IMR-90 (cell line): Measurements from ENCODE around the gene THADA. TPM values are rescaled to one million over a fixed set of nuclear protein-coding genes. Genes with fewer than 3 reads are reported as not detected.

Experiments
- ATAC-seq: fragments of 200-7000 bp; cut with Tn5 transposase; 2 replicates; pipeline ENCODE4 v1.9.1; 2020; ENCODE audit warnings: low read depth, mild to moderate bottlenecking, moderate library complexity
- BruUV-seq: library from RNA; stranded (reverse); fragments of 400-500 nt; replicated peaks from 2 replicates; lab custom pipeline; 2021; lab: Mats Ljungman, UMichigan
- CTCF ChIA-PET: fragments of 300-600 bp; formaldehyde crosslinking; extraction: SDS; loops from one replicate; lab custom pipeline; 2021; ENCODE audit warnings: antibody characterized with exemption; lab: Yijun Ruan, JAX
- POLR2A ChIA-PET: fragments of 300-600 bp; sonication (Branson Sonifier 250); formaldehyde crosslinking; loops from one replicate; lab custom pipeline; 2022; ENCODE audit warnings: antibody characterized with exemption; ENCODE audit not compliant: unreplicated experiment; lab: Charles Lee
- DNase-seq: peaks from one replicate; pipeline ENCODE4 v3.0.0; 2013
- H2AFZ ChIP-seq: replicated peaks from 2 replicates; pipeline ENCODE3; 2013; ENCODE audit warnings: low read length, mild to moderate bottlenecking; ENCODE audit not compliant: poor library complexity
- H2AK5ac ChIP-seq: 2 replicates; pipeline ENCODE4 v1.6.1; 2013; ENCODE audit warnings: low read depth, low read length, inconsistent platforms
- H2AK9ac ChIP-seq: replicated peaks from 2 replicates; pipeline ENCODE3; 2013; ENCODE audit warnings: mild to moderate bottlenecking, low read depth, low read length, moderate library complexity; ENCODE audit not compliant: poor library complexity
- H2BK120ac ChIP-seq: 2 replicates; pipeline ENCODE4 v1.6.1; 2013; ENCODE audit warnings: low read depth, low read length, inconsistent platforms
- H2BK15ac ChIP-seq: 3 replicates; pipeline ENCODE4 v1.6.1; 2013; ENCODE audit warnings: low read depth, low read length, inconsistent platforms
- H2BK20ac ChIP-seq: 2 replicates; pipeline ENCODE4 v1.6.1; 2013; ENCODE audit warnings: low read depth, mild to moderate bottlenecking, inconsistent platforms, low read length, moderate library complexity
- H2BK5ac ChIP-seq: 2 replicates; pipeline ENCODE4 v1.6.1; 2013; ENCODE audit warnings: mild to moderate bottlenecking, low read depth, low read length, inconsistent platforms; ENCODE audit not compliant: poor library complexity, severe bottlenecking
- H3K14ac ChIP-seq: replicated peaks from 2 replicates; pipeline ENCODE4 v1.6.1; 2013; ENCODE audit warnings: low read depth, low read length, inconsistent platforms
- H3K18ac ChIP-seq: 2 replicates; pipeline ENCODE4 v1.6.1; 2013; ENCODE audit warnings: low read depth, low read length, control low read depth
- H3K23ac ChIP-seq: 2 replicates; pipeline ENCODE4 v1.6.1; 2013; ENCODE audit warnings: low read depth, low read length, inconsistent platforms
- H3K27ac ChIP-seq: 2 replicates; pipeline ENCODE4 v1.5.1; 2013; ENCODE audit warnings: mild to moderate bottlenecking, control low read depth, low read length; ENCODE audit not compliant: insufficient read depth
- H3K27me3 ChIP-seq: 2 replicates; pipeline ENCODE4 v1.6.1; 2013; ENCODE audit warnings: low read length; ENCODE audit not compliant: control insufficient read depth, insufficient read depth
- H3K36me3 ChIP-seq: 2 replicates; pipeline ENCODE4 v1.6.1; 2013; ENCODE audit warnings: low read length, mixed read lengths; ENCODE audit not compliant: control insufficient read depth, insufficient read depth
- H3K4ac ChIP-seq: 2 replicates; pipeline ENCODE4 v1.6.1; 2013; ENCODE audit warnings: low read depth, low read length, inconsistent platforms
- H3K4me1 ChIP-seq: 2 replicates; pipeline ENCODE4 v1.6.1; 2013; ENCODE audit warnings: low read length, mixed read lengths; ENCODE audit not compliant: control insufficient read depth, insufficient read depth
- H3K4me2 ChIP-seq: 2 replicates; pipeline ENCODE4 v1.6.1; 2013; ENCODE audit warnings: low read depth, mild to moderate bottlenecking, control low read depth, low read length, moderate library complexity
- H3K4me3 ChIP-seq: 2 replicates; pipeline ENCODE4 v1.5.1; 2013; ENCODE audit warnings: low read depth, mild to moderate bottlenecking, control low read depth, low read length, moderate library complexity; ENCODE audit not compliant: insufficient read depth
- H3K56ac ChIP-seq: 2 replicates; pipeline ENCODE4 v1.6.1; 2013; ENCODE audit warnings: low read length, inconsistent platforms; ENCODE audit not compliant: insufficient read depth; ENCODE audit errors: extremely low read depth
- H3K79me1 ChIP-seq, 2 experiments: 2 replicates each; pipeline ENCODE4 v1.6.1; 2013; ENCODE audit warnings: low read length in 2 of 2, inconsistent platforms in 1 of 2, low read depth in 1 of 2
- H3K9ac ChIP-seq: 2 replicates; pipeline ENCODE4 v1.6.1; 2013; ENCODE audit warnings: low read depth, low read length, control low read depth
- H3K9me1 ChIP-seq: 2 replicates; pipeline ENCODE4 v1.6.1; 2013; ENCODE audit warnings: low read length, inconsistent platforms; ENCODE audit not compliant: insufficient read depth
- H3K9me3 ChIP-seq: 2 replicates; pipeline ENCODE4 v1.6.1; 2013; ENCODE audit warnings: low read length; ENCODE audit not compliant: control insufficient read depth, insufficient read depth
- H4K20me1 ChIP-seq: 2 replicates; pipeline ENCODE4 v1.6.1; 2013; ENCODE audit warnings: low read length, inconsistent platforms; ENCODE audit not compliant: insufficient read depth
- H4K5ac ChIP-seq: 2 replicates; pipeline ENCODE4 v1.6.1; 2013; ENCODE audit warnings: mild to moderate bottlenecking, low read depth, low read length, control low read depth
- H4K8ac ChIP-seq, 2 experiments: 2 replicates each; pipeline ENCODE4 v1.6.1; 2013; ENCODE audit warnings: low read depth in 2 of 2, low read length in 2 of 2, control low read depth in 1 of 2, inconsistent platforms in 1 of 2
- H4K91ac ChIP-seq: 2 replicates; pipeline ENCODE4 v1.6.1; 2013; ENCODE audit warnings: low read depth, low read length, inconsistent platforms; ENCODE audit not compliant: insufficient read depth
- BHLHE40 ChIP-seq: fragments of 150-350 bp; IDR thresholded peaks from 2 replicates; pipeline ENCODE4 v1.6.1; 2016; ENCODE audit warnings: mild to moderate bottlenecking, low read depth, low read length
- CEBPB ChIP-seq: IDR thresholded peaks from 2 replicates; pipeline ENCODE4 v1.6.1; 2012; ENCODE audit warnings: low read depth, low read length, improper control_type of control experiment
- CHD1 ChIP-seq: IDR thresholded peaks from 2 replicates; pipeline ENCODE4 v1.6.1; 2012; ENCODE audit warnings: low read depth, low read length, improper control_type of control experiment
- CTCF ChIP-seq: conservative IDR thresholded peaks from 2 replicates; pipeline ENCODE4 v1.5.1; 2012; ENCODE audit warnings: mild to moderate bottlenecking, low read depth, low read length, improper control_type of control experiment
- ELK1 ChIP-seq: fragments of 150-350 bp; IDR thresholded peaks from 2 replicates; pipeline ENCODE4 v1.6.1; 2016; ENCODE audit warnings: low read depth, mild to moderate bottlenecking, low read length, moderate library complexity, borderline replicate concordance
- FOS ChIP-seq: fragments of 150-350 bp; IDR thresholded peaks from 2 replicates; pipeline ENCODE4 v1.6.1; 2016; ENCODE audit warnings: low read depth, low read length
- MAFK ChIP-seq: IDR thresholded peaks from 2 replicates; pipeline ENCODE4 v1.6.1; 2012; ENCODE audit warnings: low read depth, low read length, improper control_type of control experiment
- MAZ ChIP-seq: IDR thresholded peaks from 2 replicates; pipeline ENCODE4 v1.6.1; 2012; ENCODE audit warnings: low read depth, mild to moderate bottlenecking, low read length, improper control_type of control experiment, moderate library complexity, borderline replicate concordance
- MXI1 ChIP-seq: IDR thresholded peaks from 2 replicates; pipeline ENCODE4 v1.6.1; 2012; ENCODE audit warnings: low read depth, mild to moderate bottlenecking, low read length, moderate library complexity, borderline replicate concordance
- NFE2L2 ChIP-seq: fragments of 150-350 bp; IDR thresholded peaks from 2 replicates; pipeline ENCODE4 v1.6.1; 2016; ENCODE audit warnings: low read depth, mild to moderate bottlenecking, low read length
- POLR2A ChIP-seq: IDR thresholded peaks from 2 replicates; pipeline ENCODE4 v1.6.1; 2012; ENCODE audit warnings: mild to moderate bottlenecking, low read depth, low read length
- RAD21 ChIP-seq: IDR thresholded peaks from 2 replicates; pipeline ENCODE4 v1.6.1; 2012; ENCODE audit warnings: low read length, improper control_type of control experiment
- RFX5 ChIP-seq: IDR thresholded peaks from 2 replicates; pipeline ENCODE4 v1.8.0; 2012; ENCODE audit warnings: low read depth, mild to moderate bottlenecking, low read length, moderate library complexity
- SMC3 ChIP-seq: fragments of 150-350 bp; IDR thresholded peaks from 2 replicates; pipeline ENCODE4 v1.6.1; 2016; ENCODE audit warnings: low read depth, mild to moderate bottlenecking, antibody characterized with exemption, low read length, moderate library complexity
- USF2 ChIP-seq: fragments of 150-350 bp; IDR thresholded peaks from 2 replicates; pipeline ENCODE4 v1.6.1; 2017; ENCODE audit warnings: mild to moderate bottlenecking, antibody characterized with exemption, low read length, low read depth
- dilution Hi-C: fragments of 300-500 bp; cut with HindIII; formaldehyde crosslinking; loops from one replicate; pipeline ENCODE4 v1.14.3; 2018; ENCODE audit warnings: low sequenced_read_pairs; ENCODE audit not compliant: unreplicated experiment
- in situ Hi-C: fragments of 300-500 bp; cut with MboI; formaldehyde crosslinking; loops from 3 replicates; pipeline ENCODE4 v1.14.3; 2019; ENCODE audit warnings: low sequenced_read_pairs, inconsistent platforms, mixed read lengths
- intact Hi-C: fragments of 100-400 bp; cut with micrococcal nuclease; formaldehyde crosslinking; loops from 2 replicates; pipeline ENCODE4 v1.10.0; 2022
- polyA plus RNA-seq, 3 experiments: library from polyadenylated mRNA; depleted of rRNA; stranded (reverse); fragments of >200 nt; gene quantifications; 2 replicates each; pipeline ENCODE4 v1.2.3, GENCODE V29; 2012; ENCODE audit warnings: low replicate concordance in 1 of 3
- total RNA-seq: library from RNA; depleted of rRNA; stranded (reverse); fragments of >200 nt; gene quantifications from 2 replicates; pipeline ENCODE4 v1.2.3, GENCODE V29; 2012

THADA gene
- total and polyA plus RNA-seq, 2 of the 4 experiments (the other 2 are of a cell fraction), result 10.5 to 21.3 TPM

GRCh38 chr2:43526994-43527393 is 68.8 kb downstream of the THADA start:
- H3K9me3 ChIP-seq, result peaks cover 3% of the 10 kb centered on the region; the same call in 1 of the 2 replicates
- dilution Hi-C loops (no loop called here), intact Hi-C loops (no loop called here), in situ Hi-C loops (no loop called here)
- no peak overlapping the region for H2AK5ac ChIP-seq
- ChIA-PET POLR2A (no interaction called here), CTCF (no interaction called here)
- no peak overlapping the region for H2AFZ ChIP-seq
- no peak overlapping the region for H3K18ac ChIP-seq
- no peak overlapping the region for H4K5ac ChIP-seq
- no peak overlapping the region for H2BK15ac ChIP-seq
- peaks cover 2% of the 10 kb centered on the region; the same call in 1 of the 2 replicates for H3K36me3 ChIP-seq
- H4K8ac ChIP-seq, result no peak overlapping the region
- H3K4ac ChIP-seq, result no peak overlapping the region
- no peak overlapping the region for H2AK9ac ChIP-seq
- no peak for TF ChIP-seq USF2
- no peak for TF ChIP-seq POLR2A
- TF ChIP-seq MAFK, result no peak
- no peak for TF ChIP-seq MXI1
- TF ChIP-seq RFX5, result no peak
- no peak for TF ChIP-seq NFE2L2
- no peak for TF ChIP-seq CEBPB
- no peak for TF ChIP-seq CTCF
- TF ChIP-seq FOS, result no peak
- TF ChIP-seq ELK1, result no peak
- no peak for TF ChIP-seq RAD21
- no peak for TF ChIP-seq BHLHE40
- TF ChIP-seq CHD1, result no peak
- no peak for TF ChIP-seq SMC3
- TF ChIP-seq MAZ, result no peak
- no peaks in the 10 kb centered on the region for H3K27me3 ChIP-seq
- H3K14ac ChIP-seq, result no peak overlapping the region
- H3K27ac ChIP-seq, result no peak overlapping the region
- H3K4me2 ChIP-seq, result no peak overlapping the region
- no TSS peak for BruUV-seq
- no peak overlapping the region for H2BK5ac ChIP-seq
- H3K56ac ChIP-seq, result no peak overlapping the region
- peaks cover 0 to 5% of the 10 kb centered on the region in 2 experiments; a peak in 2 of 4 replicates for H3K79me1 ChIP-seq
- H4K20me1 ChIP-seq, result no peaks in the 10 kb centered on the region
- H3K9ac ChIP-seq, result no peak overlapping the region
- ATAC-seq, result no peak
- H2BK20ac ChIP-seq, result no peak overlapping the region
- H2BK120ac ChIP-seq, result no peak overlapping the region
- H3K9me1 ChIP-seq, result no peaks in the 10 kb centered on the region
- H3K4me1 ChIP-seq, result 0 out of 2 replicates have a peak, but pooled peaks cover 2% of the 10 kb centered on the region
- H3K23ac ChIP-seq, result no peak overlapping the region
- H4K91ac ChIP-seq, result no peak overlapping the region
- H3K4me3 ChIP-seq, result no peak overlapping the region
- no peak for DNase-seq
